Stimulated activated effector memory CD8-positive, alpha-beta T cell treated with anti-CD3 and anti-CD28 coated beads, Interleukin-12 subunit alpha, Interleukin-12 subunit beta, amount 100 ng/mL, for 72 hours (primary cell): ENCODE data around the gene RDM1.
A peak's percentile ranks its signal among the peaks of the same experiment; 100 is the strongest.

Source experiments
- ATAC-seq: fragments of 150-1000 bp; cut with Tn5 transposase; 2 replicates; pipeline ENCODE4 v1.10.0; 2021
- DNase-seq, 2 donors: peaks; one replicate each; pipeline ENCODE4 v3.0.0; 2021 to 2022; ENCODE audit warnings: low spot score in 2 of 2
- H3K27ac Mint-ChIP-seq: one replicate; pipeline ENCODE4 v1.8.0; 2022; ENCODE audit warnings: mild to moderate bottlenecking, mixed read lengths
- H3K36me3 Mint-ChIP-seq: one replicate; pipeline ENCODE4 v1.8.0; 2022; ENCODE audit warnings: mild to moderate bottlenecking, mixed read lengths
- H3K4me1 Mint-ChIP-seq: one replicate; pipeline ENCODE4 v1.8.0; 2022; ENCODE audit warnings: mixed read lengths
- H3K4me3 Mint-ChIP-seq: one replicate; pipeline ENCODE4 v1.8.0; 2022; ENCODE audit warnings: mild to moderate bottlenecking, mixed read lengths
- H3K9me3 Mint-ChIP-seq: one replicate; pipeline ENCODE4 v1.8.0; 2022; ENCODE audit warnings: mixed read lengths

Gene RDM1, protein sequence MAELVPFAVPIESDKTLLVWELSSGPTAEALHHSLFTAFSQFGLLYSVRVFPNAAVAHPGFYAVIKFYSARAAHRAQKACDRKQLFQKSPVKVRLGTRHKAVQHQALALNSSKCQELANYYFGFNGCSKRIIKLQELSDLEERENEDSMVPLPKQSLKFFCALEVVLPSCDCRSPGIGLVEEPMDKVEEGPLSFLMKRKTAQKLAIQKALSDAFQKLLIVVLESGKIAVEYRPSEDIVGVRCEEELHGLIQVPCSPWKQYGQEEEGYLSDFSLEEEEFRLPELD

DNA sequence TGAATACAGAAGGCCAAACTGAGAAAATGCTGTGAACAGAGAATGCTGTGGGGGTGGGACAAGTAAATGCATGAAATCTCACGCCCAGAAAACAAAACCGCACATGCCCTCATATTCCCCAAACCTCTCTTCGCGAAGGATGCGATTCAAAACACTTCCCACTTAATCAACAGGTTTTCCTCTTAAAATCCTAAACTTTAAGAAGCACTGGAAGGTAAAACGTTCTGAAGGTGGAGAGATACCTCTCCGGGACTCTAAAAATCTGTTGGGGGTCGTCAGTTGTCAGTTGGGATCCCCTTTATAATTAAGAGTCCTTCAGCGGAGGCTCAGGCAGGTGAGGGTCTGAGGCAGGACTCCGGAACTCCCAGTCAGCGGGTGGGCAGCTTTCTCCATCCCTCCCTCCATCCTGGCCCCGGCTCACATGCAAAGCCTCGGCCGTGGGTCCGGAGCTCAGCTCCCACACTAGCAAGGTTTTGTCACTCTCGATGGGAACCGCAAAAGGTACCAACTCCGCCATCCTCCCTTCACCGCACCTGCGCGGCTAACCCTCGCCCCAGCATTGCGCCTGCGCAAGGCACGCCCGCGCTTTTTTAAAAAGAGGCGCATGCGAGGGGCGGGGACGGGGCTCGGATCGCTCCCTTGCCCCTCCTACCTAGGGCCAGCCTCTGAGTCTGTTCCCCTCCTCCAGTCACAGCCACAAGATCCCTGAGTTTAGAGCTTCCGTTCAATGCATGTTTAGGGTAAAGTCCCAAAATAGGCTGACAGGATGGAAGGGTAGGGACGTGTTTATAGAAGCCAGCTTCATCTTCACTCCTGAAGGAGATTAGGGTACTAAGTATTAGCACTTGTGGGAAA, at the start of gene RDM1:
Gene RDM1, minus strand, starts transcription at position 563 of the 855 bp plus-strand sequence. Its CDS starts 46 bp downstream, at position 517.
- ATAC-seq (peak; percentile 96), DNase-seq (peak; percentile 88 to 96)
- H3K4me1 Mint-ChIP-seq, result peaks cover 11% of the 10 kb centered on the region
- peak within 1 kb of the TSS; percentile 86 for H3K4me3 Mint-ChIP-seq
- H3K9me3 Mint-ChIP-seq, result no peaks in the 10 kb centered on the region
- H3K36me3 Mint-ChIP-seq, result peaks cover 8% of the 10 kb centered on the region
- peak within 1 kb of the TSS; percentile 89 for H3K27ac Mint-ChIP-seq

DNA sequence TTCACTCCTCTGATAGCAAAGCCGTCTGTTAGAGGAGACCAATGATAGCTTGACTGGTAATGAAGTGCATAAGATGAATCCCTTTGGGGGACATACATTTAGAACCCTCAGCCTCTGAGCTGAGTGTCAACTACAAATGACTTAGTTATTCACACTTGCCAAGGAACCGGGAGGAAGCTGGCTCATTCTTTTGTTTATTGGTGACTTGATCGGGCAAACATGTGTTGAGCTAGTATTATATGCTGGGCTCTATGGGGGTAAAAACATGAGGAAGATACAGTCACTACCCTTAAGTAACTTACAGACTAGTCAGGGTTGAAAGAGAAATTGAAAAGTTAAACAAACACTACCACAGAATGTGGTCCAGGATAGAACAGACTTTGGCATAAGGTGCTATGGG, 47.8 kb upstream of the RDM1 start:
- Mint-ChIP-seq H3K9me3 (no peaks in the 10 kb centered on the region), H3K27ac (peak overlapping the region; percentile 87), H3K36me3 (no peaks in the 10 kb centered on the region), H3K4me1 (peaks cover 61% of the 10 kb centered on the region), H3K4me3 (no peak overlapping the region)
- no peak for ATAC-seq
- DNase-seq, result no peak

DNA sequence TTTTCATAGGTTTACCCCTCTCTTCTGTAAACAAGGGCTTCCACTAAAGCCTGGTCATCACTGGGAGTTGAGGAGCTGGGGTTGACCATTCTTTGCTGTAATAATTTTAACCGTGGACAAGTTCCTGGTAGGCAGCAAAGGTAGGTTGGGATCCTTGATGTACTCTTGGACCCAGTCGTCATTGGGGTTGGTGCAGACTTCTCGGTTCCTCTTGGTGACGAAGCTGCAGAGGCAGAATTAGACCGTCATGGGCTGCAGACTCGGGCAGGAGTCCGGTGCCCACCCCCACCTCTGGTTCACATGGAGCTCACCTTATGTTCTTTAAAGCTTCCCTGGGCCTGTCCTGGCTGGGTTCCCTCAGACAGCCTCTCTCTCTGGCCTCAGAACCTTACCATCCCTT, 46.9 kb upstream of the RDM1 start:
- Mint-ChIP-seq H3K4me1 (peaks cover 65% of the 10 kb centered on the region), H3K27ac (peak overlapping the region; percentile 87), H3K9me3 (no peaks in the 10 kb centered on the region), H3K36me3 (no peaks in the 10 kb centered on the region), H3K4me3 (no peak overlapping the region)
- no peak for DNase-seq
- no peak for ATAC-seq

DNA sequence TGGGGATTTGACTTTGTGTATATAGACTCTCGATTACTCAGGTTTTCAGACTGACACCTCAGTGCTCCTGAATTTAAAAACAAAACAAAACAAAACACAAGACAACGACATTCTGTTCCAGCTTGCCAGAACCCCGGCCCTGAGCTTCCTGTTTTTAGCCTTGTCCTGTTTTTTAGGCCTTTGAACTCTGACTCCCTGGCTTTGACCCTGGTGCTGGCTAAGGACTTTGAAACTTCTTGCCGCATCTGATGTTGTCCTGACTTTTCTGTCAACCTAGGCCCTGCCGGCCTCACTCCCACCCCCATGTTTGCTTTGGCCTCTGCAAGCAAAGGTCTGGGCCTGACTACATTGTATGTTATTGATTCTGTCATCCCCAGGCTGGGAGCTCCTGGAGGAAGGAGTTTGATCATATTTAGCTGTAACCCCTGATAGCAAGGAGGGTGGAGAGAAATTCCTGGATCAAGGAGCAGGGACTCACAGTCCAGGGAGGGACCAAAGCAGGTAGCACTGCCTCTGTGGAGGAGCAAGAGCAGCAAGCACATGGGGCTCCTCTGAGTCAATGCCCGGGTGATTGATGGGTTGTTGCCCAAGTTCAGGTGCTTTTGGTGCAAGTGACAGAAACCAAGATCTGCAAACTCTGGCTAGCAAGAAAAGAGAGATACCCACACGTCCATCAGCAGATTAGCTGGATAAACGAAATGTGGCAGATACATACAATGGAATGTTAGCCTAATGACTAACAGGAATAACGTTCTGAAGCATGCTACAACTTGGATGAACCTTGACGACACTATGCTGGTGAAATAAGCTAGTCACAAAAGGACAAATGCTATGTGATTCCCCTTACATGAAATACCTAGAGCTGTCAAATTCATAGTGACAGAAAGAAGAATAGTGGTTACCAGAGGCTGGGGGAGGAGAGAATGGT, 43.0 kb upstream of the RDM1 start:
- H3K36me3 Mint-ChIP-seq, result no peaks in the 10 kb centered on the region
- peak; percentile 52 for ATAC-seq
- peak overlapping the region; percentile 91 for H3K27ac Mint-ChIP-seq
- H3K4me3 Mint-ChIP-seq, result no peak overlapping the region
- no peak for DNase-seq
- no peaks in the 10 kb centered on the region for H3K9me3 Mint-ChIP-seq
- peaks cover 63% of the 10 kb centered on the region for H3K4me1 Mint-ChIP-seq

DNA sequence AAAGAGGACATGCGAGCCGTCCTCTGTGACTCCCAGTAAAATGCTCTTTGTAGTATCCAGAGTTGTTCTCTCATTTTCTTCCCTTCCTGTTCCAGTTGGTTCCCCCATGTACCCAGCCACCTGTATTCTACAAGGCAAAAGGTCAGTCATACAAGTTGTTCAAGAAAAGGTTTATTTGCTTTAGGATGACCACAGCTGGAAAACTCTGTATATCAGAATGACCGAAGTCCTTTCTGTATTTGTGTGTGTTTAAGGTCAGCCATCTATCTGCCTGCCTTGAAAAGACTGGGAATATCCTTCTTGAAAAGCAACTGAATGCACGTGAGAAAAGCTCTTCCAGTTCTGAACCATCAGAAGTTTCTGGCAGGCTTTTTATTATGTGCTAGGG, 42.4 kb upstream of the RDM1 start:
- Mint-ChIP-seq H3K36me3 (no peaks in the 10 kb centered on the region), H3K9me3 (no peaks in the 10 kb centered on the region), H3K4me1 (peaks cover 56% of the 10 kb centered on the region), H3K4me3 (no peak overlapping the region), H3K27ac (peak overlapping the region; percentile 91)
- no peak for ATAC-seq
- no peak for DNase-seq

DNA sequence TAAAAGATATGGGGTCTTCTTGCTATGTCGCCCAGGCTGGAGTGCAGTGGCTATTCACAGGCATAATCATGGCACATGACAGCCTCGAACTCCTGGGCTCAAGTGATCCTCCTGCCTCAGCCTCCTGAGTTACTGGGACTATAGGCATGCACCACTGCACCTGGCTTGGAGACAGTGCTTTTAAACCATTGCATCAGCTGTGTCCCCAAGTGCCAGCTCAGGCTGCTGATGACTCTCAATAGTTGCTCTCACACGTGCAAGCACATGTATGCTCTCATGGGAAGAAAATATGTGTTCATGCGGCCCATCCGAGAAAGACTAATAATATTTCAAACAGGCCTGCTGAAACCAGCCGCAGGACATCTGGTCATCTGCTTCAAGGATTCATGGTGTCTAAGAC, 42.0 kb upstream of the RDM1 start:
- Mint-ChIP-seq H3K4me3 (no peak overlapping the region), H3K36me3 (no peaks in the 10 kb centered on the region), H3K4me1 (peaks cover 52% of the 10 kb centered on the region), H3K27ac (peak overlapping the region; percentile 91), H3K9me3 (no peaks in the 10 kb centered on the region)
- DNase-seq (no peak), ATAC-seq (no peak)

DNA sequence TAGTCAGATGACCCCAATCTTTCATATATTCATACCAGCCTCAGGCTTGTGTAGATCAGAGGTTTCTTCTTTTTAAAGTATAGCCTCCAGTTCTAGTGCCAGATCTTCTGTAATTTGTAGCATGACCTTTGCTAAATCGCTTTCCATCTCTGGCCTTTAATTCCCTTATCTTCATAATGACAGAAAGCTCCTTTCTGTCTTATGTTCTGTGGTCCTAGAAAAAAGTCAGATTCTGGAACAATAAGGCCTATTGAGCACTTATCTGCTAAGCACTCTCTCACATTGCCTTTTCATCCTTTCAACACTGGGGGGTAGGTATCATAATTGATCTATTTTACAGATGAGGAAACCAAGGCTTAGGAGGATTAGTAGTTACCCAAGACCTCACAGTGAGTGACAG, 41.5 kb upstream of the RDM1 start:
- H3K4me3 Mint-ChIP-seq, result no peak overlapping the region
- DNase-seq (no peak), ATAC-seq (no peak)
- peak overlapping the region; percentile 72 for H3K27ac Mint-ChIP-seq
- H3K9me3 Mint-ChIP-seq, result no peaks in the 10 kb centered on the region
- peaks cover 50% of the 10 kb centered on the region for H3K4me1 Mint-ChIP-seq
- no peaks in the 10 kb centered on the region for H3K36me3 Mint-ChIP-seq

DNA sequence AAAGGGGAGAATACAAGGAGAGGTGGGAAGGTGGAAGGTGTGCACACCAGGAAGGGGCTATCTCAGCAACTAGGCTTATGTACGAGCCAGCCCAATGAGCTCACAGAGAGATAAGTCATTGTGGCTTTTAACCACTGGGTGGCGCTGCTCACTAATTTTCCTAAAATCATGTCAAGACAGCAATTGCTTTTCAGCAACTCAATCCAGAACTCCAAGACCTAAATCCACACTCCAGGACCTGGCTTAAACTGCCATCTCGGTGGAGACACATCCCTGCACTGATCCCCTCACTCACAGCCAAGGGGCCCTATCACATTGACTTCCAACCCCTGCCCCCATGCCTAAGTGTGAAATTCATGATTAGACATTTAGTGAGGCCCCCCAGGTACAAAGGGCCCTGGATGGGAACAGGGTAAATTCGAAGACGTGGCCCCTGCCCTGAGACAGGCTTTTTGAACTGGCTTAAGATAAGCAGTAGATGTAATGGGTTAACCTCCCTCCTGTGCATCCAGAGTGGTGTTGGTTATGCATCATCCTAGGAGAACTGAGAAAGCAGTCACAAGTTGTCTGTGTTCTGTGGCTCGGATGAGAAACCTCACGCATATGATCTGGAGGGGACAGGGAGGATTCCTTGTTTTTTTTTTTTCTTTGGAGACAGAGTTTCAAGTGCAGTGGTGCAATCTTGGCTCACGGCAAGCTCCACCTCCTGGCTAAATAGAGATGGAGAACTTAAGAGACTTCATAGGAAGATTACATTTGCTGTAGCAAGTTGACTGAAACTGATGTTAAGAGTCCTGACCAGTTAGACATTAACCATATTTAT, 39.2 kb upstream of the RDM1 start:
- peak overlapping the region; percentile 88 for H3K27ac Mint-ChIP-seq

DNA sequence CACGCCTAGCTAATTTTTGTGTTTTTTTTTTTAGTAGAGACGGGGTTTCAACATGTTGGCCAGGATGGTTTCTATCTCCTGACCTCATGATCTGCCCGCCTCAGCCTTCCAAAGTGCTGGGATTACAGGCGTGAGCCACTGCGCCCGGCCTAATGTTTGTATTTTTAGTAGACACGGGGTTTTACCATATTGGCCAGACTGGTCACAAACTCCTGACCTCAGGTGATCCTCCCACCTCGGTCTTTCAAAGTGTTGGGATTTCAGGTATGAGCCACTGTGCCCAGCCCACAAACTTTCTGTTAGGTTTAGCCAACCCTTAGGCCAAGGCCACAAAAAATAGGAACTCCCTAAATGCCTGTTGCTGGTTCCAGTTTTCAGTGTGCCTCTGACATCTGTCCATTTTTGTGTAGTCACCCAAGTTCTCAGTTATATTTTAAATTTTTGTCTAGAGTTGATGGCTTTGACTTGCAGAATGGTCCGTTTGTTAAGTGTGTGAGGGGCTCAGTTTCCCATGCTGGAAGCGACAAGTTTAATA, 38.0 kb upstream of the RDM1 start:
- Mint-ChIP-seq H3K4me3 (no peak overlapping the region), H3K4me1 (peaks cover 47% of the 10 kb centered on the region), H3K9me3 (no peaks in the 10 kb centered on the region), H3K36me3 (no peaks in the 10 kb centered on the region), H3K27ac (no peak overlapping the region)
- no peak for DNase-seq
- ATAC-seq, result no peak

More for the DNA sequence above, 39.2 kb upstream of the RDM1 start:
- Mint-ChIP-seq H3K4me3 (peak overlapping the region; percentile 31), H3K9me3 (no peaks in the 10 kb centered on the region), H3K36me3 (no peaks in the 10 kb centered on the region), H3K4me1 (peaks cover 48% of the 10 kb centered on the region)
- ATAC-seq, result peak; percentile 76
- peak; percentile 71 to 88 for DNase-seq

DNA sequence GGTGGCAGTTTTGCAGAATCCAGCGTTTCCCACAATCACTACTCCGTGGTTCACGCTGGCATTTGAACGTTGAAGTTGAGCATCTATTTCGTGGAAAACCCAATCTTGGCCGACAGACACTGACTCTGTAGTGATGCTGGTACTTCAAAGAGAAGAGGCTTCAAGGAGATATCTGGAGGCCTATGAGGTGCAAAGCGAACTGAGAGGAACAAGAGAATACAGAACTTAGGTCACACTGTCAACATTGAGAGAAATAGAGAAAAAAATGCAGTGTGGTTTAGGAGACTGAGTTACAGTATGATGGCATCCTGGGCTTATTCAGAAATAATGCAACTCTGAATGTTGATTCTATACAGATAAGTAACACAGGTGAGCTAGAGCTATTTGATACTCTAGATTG, 34.7 kb upstream of the RDM1 start:
- no peak overlapping the region for H3K4me3 Mint-ChIP-seq
- ATAC-seq, result peak; percentile 40
- no peaks in the 10 kb centered on the region for H3K9me3 Mint-ChIP-seq
- peak overlapping the region; percentile 57 for H3K27ac Mint-ChIP-seq
- DNase-seq, result no peak
- H3K4me1 Mint-ChIP-seq, result peaks cover 29% of the 10 kb centered on the region
- H3K36me3 Mint-ChIP-seq, result no peaks in the 10 kb centered on the region

DNA sequence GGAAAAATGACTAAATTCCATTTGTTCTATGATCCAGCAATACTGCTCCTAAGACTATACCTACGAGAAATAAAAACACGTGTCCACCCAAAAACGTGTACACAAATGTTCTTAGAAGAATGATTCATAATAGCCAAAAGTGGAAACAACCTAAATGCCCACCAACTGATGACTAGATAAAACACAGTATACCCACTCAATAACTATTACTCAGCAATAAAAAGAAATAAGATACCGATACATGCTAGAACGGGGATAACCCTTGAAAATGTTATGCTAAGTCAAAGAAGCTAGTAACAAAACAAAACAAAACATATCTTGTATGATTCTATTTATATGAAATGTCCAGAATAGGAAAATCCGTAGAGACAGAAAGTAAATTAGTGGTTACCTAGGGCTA, 33.1 kb upstream of the RDM1 start:
- peak overlapping the region; percentile 57 for H3K27ac Mint-ChIP-seq
- H3K9me3 Mint-ChIP-seq, result no peaks in the 10 kb centered on the region
- no peak overlapping the region for H3K4me3 Mint-ChIP-seq
- DNase-seq (no peak), ATAC-seq (peak; percentile 75)
- H3K4me1 Mint-ChIP-seq, result peaks cover 18% of the 10 kb centered on the region
- H3K36me3 Mint-ChIP-seq, result no peaks in the 10 kb centered on the region

DNA sequence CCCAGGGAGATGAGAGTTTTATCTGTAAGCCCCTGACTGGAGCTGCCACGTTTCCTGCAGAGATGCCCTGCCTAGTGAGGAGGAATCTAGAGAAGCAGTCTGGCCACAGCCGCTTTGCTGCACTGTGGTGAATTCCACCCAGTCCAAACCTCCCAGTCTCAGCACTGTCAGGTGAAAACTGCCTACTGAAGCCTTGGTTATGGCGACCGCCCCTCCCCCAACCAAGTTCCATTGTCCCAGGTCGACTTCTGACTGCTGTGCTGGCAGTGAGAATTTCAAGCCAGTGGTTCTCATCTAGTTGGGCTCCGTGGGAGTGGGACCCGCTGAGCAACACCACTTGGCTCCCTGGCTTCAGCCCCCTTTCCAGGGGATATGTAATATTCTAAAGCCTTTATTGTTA, 23.1 kb upstream of the RDM1 start:
- H3K4me3 Mint-ChIP-seq, result no peak overlapping the region

DNA sequence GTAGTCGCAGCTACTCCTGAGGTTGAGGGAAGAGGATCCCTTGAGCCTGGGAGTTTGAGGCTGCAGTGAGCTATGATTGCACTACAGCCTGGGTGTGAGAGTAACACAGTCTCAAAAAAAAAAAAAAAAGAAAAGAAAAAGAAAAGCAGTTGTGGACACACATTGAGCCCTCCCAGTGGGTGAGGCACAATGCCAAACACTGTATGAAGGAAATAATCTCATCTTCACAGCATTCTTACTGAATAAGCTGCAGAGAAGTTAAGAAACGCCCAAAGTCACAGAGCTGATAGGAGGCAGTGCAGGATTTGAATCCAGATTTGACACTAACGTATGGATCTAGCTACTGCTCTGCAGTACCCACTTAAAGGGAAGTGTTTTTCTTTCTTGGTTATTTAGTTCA, 18.8 kb upstream of the RDM1 start:
- DNase-seq (no peak), ATAC-seq (no peak)
- H3K9me3 Mint-ChIP-seq, result no peaks in the 10 kb centered on the region
- H3K27ac Mint-ChIP-seq, result no peak overlapping the region
- no peaks in the 10 kb centered on the region for H3K36me3 Mint-ChIP-seq
- H3K4me1 Mint-ChIP-seq, result peaks cover 7% of the 10 kb centered on the region
- no peak overlapping the region for H3K4me3 Mint-ChIP-seq

More for the DNA sequence above, 23.1 kb upstream of the RDM1 start:
- Mint-ChIP-seq H3K36me3 (no peaks in the 10 kb centered on the region), H3K4me1 (peaks cover 7% of the 10 kb centered on the region), H3K9me3 (no peaks in the 10 kb centered on the region), H3K27ac (no peak overlapping the region)
- ATAC-seq, result no peak
- no peak for DNase-seq

DNA sequence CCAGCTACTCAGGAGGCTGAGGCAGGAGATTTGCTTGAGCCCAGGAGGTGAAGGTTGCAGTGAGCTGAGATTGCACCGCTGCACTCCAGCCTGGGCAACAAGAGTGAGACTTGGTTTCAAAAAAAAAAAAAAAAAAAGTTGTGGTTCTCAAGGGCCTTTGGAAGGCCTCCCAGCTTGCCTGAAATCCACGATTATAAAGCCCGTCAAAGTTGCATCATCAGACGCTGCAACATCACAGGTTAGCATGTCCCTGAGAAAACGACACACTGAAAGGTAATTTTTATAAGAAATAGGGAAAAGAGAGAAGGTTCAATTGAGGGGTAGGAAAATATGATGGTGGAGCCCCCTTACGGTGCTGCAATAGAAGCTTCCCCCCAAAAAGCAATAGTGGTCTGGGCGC, 17.5 kb upstream of the RDM1 start:
- H3K9me3 Mint-ChIP-seq, result no peaks in the 10 kb centered on the region
- ATAC-seq, result no peak
- H3K4me3 Mint-ChIP-seq, result no peak overlapping the region
- H3K4me1 Mint-ChIP-seq, result peaks cover 7% of the 10 kb centered on the region
- H3K36me3 Mint-ChIP-seq, result no peaks in the 10 kb centered on the region
- no peak for DNase-seq
- no peak overlapping the region for H3K27ac Mint-ChIP-seq
